ENCODE data around the gene NXPE3.
"Not testable (repeated sequence)": the region's sequence is repeated elsewhere in the genome, so short reads cannot be mapped to it uniquely, and the experiment has no call there.

NXPE3 gene

DNA sequence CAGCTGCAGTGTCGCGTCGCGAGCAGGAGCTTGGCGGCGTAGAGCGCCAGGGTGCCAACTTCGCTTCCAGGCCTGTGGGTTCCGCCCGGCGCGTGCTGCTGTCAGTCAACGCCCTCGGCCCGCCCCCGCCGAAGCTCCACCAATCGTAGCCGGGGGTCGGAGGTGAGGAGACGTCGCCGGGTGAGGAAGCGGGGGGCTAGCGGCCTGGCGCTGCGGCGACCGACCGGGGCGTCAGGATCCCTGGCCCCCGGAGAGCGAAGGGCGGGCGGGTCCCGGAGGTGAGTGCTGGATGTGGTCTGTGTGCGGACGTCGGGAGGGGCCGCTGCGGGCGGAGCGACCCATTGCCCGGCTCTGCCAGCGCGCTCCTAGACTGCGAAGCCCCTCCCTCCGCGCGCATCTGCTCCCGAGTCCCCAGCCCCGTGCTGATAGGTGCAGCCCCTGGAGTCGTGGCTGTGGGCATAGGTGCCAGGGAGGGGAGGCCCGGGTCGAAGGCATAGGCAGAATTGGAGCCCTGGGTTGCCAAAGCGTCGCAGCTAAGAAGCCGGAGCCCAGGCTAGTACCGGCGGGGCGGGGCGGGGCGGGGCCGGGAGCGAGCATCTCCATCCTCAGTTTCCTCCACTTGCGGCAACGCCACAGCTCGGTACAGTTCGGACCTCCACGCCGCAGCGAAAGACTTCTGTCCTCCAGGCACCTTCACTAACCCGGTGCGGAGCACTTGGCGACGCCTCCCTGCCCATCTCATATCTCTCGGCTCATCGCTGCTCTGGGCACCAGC is at the start of gene NXPE3:
Gene NXPE3 (plus strand): TSS at position 165 of the 775 bp plus-strand sequence. CDS start 6,386 bp downstream, outside the sequence.
- DNase-seq (ENCODE audit: low read depth in 2 of 3, low spot score in 2 of 3) = peak; percentile 85 to 91 (median 86)

DNA sequence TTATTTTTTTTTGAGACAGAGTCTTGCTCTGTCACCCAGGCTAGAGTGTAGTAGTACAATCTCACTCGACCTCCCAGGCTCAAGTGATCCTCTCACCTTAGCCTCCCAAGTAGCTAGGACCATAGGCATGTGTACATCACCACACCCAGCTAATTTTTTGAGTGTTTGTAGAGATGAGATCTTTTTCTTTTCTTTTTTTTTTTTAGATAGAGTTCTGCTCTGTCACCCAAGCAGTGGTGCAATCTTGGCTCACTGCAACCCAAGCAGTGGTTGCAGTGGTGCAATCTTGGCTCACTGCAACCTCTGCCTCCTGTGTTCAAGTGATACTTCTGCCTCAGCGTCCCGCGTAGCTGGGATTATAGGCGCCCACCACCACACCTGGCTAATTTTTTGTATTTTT is 49.4 kb upstream of the NXPE3 start:
- no peak for DNase-seq (ENCODE audit: low read depth in 2 of 3, low spot score in 2 of 3)

DNA sequence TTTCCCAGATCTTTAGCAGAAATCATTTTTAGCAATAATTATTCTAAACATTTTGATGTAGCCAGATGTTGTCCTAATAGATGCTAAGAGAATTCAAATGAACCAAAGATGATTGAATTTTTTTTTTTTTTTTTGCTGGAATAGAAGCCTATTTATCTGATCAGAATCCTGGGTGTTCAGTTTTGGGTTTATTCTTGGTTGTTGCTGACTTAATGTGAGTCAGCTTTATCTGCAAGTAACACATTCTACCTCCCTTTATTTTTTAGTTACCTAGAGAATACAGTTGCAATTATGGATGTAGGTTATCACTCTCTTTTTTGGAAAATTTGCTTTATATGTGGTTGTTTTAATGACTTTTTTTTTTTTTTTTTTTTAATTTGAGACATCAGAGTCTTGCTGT is 48.2 kb upstream of the NXPE3 start:
- no peak for DNase-seq (ENCODE audit: low read depth in 2 of 3, low spot score in 2 of 3)

DNA sequence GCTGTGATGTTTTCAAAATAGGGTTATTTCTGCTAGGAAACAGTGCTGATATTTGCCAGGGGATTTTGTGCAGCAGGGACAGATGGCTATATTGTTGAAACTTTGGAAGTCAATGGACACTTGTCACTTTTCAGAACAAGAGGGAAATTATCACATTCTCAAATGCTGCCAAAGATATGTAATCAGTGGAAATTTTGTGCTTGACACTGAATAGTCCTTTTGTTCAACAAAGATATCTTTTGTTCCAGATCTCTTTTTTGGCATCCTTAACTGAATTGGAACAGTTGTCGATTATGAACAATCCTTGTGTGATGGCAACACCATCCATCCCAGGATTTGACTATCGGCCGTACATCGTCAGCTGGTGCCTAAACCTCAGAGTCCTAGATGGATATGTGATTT is 46.8 kb upstream of the NXPE3 start:
- no peak for DNase-seq (ENCODE audit: low read depth in 2 of 3, low spot score in 2 of 3)

DNA sequence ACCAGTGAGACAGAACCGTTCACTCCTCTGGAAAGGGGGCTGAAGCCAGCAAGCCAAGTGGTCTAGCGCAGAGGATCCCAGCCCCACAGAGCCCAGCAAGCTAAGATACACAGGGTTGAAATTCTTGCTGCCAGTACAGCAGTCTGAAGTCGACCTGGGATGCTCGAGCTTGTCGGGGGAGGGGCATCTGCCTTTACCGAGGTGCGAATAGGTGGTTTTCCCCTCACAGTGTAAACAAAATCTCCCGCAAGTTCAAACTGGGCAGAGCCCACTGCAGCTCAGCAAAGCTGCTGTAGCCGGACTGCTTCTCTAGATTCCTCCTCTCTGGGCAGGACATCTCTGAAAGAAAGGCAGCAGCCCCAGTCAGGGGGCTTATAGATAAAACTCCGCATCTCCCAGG is 43.2 kb upstream of the NXPE3 start:
- DNase-seq (ENCODE audit: low read depth in 2 of 3, low spot score in 2 of 3) = no peak

DNA sequence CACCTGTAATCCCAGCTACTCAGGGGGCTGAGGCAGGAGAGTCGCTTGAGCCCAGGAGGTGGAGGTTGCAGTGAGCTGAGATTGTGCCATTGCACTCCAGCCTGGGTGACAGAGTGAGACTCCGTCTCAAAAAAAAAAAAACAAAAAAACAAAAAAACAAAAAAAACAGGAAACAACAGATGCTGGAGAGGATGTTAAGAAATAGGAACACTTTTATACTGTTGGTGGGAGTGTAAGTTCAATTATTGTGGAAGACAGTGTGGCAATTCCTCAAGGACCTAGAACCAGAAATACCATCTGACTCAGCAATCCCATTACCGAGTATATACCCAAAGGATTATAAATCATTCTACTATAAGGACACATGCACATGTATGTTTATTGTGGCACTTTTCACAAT is 37.1 kb upstream of the NXPE3 start:
- not testable (repeated sequence) for DNase-seq (ENCODE audit: low read depth in 2 of 3, low spot score in 2 of 3)

DNA sequence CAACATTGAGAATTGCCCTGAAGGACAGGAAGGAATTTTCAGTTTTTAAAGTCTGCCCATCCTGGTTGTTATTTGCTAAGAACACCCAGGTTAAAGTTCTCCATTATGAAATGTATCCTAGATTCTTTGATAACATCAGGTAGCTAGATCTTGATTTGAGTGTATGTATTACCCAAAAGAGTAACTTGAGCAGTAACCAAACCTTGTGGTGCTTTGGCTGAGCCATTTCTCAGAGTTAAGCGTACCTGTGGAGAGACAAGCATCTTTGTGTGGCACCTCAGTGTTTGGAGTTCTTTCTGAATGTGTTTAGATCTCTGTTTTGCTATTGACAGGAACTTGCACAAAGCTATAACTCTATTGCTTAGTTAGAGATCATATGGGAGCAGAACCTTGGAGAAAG is 34.2 kb upstream of the NXPE3 start:
- DNase-seq (ENCODE audit: low read depth in 2 of 3, low spot score in 2 of 3) = no peak

DNA sequence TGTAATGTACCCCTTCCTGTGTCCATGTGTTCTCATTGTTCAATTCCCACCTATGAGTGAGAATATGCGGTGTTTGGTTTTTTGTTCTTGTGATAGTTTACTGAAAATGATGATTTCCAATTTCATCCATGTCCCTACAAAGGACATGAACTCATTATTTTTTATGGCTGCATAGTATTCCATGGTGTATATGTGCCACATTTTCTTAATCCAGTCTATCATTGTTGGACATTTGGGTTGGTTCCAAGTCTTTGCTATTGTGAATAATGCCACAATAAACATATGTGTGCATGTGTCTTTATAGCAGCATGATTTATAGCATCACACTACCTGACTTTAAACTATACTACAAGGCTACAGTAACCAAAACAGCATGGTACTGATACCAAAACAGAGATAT is 33.1 kb upstream of the NXPE3 start:
- not testable (repeated sequence) for DNase-seq (ENCODE audit: low read depth in 2 of 3, low spot score in 2 of 3)

DNA sequence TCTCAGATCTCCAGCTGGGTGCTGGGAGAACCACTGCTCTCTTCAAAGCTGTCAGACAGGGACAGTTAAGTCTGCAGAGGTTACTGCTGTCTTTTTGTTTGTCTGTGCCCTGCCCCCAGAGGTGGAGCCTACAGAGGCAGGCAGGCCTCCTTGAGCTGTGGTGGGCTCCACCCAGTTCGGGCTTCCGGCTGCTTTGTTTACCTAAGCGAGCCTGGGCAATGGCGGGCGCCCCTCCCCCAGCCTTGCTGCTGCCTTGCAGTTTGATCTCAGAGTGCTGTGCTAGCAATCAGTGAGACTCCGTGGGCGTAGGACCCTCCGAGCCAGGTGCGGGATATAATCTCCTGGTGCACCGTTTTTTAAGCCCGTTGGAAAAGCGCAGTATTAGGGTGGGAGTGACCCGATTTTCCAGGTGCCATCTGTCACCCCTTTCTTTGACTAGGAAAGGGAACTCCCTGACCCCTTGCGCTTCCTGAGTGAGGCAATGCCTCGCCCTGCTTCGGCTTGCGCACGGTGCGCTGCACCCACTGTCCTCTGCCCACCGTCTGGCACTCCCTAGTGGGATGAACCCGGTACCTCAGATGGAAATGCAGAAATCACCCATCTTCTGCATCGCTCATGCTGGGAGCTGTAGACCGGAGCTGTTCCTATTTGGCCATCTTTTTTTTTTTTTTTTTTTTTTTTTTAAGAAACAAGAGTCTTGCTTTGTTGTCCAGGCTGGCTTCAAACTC is 25.5 kb upstream of the NXPE3 start:
- not testable (repeated sequence) for DNase-seq (ENCODE audit: low read depth in 2 of 3, low spot score in 2 of 3)

DNA sequence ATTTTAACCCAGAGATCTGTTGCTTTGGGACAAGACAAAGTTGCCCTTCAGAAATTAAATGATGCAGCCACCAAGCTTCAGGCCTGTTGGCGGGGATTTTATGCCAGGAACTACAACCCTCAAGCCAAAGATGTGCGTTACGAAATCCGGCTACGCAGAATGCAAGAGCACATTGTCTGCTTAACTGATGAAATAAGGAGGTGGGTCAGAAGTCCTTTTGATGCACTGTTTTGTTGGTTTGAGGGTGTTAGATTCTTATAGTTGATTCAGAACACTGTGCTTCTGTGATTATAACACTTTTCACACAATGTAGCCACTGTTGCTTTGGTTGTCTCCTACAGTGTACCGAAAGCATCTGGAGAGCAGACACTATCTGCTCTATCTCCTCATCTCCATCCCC is 20.8 kb upstream of the NXPE3 start:
- DNase-seq (ENCODE audit: low read depth in 2 of 3, low spot score in 2 of 3) = no peak

DNA sequence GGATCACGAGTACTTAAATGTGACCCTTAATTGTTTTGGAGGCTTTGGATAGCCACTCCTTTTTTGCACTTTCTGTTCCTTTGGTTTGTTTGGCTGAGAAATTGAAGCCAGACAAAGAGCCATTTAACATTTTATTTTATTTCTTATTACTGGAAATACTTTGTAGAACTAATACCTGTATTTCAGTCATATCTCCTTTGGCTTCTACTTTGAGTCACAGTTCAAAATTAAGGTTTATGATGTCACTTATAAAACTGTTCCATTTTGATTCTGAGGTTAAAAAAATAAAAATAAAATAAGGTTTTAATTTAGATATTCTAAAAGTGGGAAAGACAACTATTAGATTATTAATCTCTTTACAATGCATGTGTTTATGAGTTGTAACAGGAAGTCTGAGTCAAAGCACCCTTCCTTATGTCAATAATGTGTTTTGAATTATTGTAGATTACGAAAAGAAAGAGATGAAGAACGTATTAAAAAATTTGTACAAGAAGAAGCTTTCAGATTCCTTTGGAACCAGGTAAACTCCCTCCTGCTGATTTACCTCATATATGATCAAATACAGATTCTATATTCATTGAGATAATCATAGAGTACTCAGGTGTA is 16.9 kb upstream of the NXPE3 start:
- DNase-seq (ENCODE audit: low read depth in 2 of 3, low spot score in 2 of 3) = no peak

DNA sequence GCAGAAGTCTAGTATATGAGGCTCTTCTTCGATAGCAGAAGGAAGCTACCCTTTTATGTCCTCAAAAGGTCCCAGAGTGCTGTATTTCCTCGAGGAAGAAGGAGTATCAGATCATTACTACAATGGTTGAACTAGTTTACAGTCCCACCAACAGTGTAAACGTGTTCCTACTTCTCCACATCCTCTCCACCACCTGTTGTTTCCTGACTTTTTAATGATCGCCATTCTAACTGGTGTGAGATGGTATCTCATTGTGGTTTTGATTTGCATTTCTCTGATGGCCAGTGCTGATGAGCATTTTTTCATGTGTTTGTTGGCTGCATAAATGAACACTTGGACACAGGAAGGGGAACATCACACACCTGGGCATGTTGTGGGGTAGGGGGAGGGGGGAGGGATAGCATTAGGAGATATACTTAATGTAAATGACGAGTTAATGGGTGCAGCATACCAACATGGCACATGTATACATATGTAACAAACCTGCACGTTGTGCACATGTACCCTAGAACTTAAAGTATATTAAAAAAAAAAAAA is 1.2 kb upstream of the NXPE3 start:
- not testable (repeated sequence) for DNase-seq (ENCODE audit: low read depth in 2 of 3, low spot score in 2 of 3)

DNA sequence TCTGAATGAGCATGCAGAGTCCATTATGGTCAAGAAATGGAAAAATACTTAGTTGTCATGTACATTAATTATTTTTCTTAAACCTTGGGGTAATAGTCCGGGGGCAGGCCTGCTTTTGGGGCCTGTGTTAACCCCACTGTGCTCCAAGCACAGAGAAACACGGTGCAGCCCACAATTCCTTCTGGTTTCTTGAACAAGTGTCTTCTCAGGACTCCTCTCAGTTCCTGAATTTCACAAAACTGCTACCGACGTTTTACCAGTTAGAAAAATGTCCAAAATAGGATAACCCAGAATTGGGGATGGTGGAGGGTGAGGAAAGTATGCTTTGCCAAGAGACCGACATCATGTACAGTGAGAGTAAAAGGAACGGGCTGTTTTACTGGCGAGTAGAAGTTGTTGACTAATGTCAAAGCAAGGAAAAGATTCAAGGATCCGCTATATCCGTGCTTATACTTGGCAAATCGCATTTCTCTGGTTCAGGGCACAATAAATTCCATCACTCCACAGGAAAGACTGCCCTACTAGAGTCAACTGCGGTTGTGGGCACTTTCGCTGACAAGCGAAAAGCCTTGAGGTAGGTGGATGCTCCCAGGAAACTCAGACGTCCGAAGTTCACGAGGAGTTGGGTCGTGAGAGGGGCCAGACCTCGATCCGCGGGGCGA is 495 bp upstream of the NXPE3 start:
- DNase-seq (ENCODE audit: low read depth in 2 of 3, low spot score in 2 of 3) = no peak

DNA sequence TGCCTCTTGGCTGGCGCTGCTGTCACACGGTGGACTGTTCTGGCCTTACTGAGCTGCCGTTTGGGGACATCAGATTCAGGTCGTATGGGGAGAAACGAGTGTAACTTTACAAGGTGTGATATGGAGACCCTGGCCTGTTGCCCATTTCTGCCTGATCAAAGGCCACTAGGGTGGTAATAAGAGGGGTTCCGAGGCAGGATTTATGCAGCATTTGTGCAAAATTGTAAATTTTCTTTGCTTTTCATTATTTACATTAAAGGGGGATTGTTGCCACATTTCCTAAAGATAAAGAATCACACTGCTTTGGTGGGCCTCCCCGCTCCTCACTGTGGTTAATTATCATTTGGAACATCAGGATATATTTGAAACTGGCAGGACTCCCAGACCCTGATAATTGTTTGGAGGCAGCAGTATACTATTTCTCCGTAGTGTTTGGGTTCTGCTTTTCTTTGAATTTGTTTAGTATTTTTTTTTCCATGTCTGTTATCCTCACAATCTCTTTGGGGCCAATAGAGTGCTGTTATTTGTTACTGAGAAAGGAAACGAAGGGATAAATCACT is 891 bp downstream of the NXPE3 start:
- DNase-seq (ENCODE audit: low read depth in 2 of 3, low spot score in 2 of 3) = no peak

DNA sequence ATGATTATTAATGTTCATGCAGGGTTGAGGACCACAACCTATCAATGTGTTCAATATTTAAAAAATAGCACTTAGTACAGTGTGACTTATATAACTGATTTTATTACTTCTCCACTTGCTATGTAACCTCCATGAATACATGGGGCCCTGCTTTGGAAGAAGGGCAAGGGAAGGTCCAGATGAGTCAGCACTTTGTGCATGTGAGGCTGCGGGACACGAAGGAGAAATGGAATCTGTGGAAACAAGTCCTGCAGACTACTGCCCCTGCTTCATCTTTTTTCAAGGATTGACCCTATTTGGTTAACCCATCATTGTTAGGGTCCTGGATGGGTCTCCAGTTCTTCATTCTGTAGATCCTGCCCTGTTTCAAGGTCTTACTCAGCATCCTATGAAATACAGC is 1.6 kb downstream of the NXPE3 start:
- DNase-seq (ENCODE audit: low read depth in 2 of 3, low spot score in 2 of 3) = no peak

DNA sequence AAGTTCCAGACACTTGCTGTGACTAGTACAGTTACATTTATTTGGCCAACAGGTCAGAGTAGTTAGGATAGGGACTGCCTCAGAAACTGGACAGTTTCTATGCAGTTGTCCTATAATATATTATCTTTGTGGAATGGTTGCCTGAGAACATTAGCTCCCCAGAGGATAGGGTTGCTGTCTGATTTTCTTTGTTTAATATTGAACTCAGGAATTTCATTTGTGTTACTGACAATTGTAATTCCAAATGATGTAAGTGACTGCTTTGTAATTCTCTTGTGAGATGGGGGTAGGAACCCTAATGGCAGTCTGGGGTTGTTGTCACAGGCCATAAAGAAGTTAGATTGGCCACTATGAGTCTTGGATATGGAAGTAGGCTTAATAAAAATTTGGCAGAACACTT is 2.2 kb downstream of the NXPE3 start:
- DNase-seq (ENCODE audit: low read depth in 2 of 3, low spot score in 2 of 3) = no peak

DNA sequence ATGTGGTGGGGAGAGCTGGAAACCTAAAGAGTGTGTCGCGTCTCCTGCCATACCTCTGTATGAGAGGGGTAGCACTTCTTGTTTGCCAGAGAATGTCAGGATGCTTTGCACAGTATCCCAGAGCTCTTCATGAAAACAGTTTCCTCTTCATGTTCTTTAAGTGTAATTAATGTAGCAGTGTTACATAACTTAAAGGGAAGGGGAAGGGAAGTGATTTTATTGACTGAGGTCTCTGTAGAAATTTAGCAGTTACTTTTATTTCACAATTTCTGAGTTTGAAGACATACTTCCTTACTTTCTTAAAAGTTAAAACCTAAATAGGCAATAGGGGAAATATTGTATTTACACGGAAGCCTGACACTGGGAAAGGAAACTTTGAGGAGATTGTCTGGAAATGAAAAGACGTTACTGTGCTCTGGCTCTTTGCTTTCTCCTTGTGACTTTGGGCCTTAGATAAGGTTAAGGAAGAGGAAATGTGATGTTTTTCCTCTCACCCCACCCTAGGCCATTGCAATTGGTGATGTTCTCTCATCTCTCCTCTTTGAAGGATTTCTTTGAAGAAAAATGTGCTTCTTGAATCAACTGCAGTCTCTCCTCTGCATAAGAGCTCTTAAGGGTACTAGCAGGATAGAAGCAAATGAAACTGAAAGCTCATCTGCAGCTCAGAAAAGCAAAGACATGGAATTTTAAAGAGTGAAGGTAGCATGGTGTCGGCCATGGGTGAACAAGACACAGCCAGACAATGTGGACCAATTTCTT is 6.0 kb downstream of the NXPE3 start:
- DNase-seq (ENCODE audit: low read depth in 2 of 3, low spot score in 2 of 3) = no peak

DNA sequence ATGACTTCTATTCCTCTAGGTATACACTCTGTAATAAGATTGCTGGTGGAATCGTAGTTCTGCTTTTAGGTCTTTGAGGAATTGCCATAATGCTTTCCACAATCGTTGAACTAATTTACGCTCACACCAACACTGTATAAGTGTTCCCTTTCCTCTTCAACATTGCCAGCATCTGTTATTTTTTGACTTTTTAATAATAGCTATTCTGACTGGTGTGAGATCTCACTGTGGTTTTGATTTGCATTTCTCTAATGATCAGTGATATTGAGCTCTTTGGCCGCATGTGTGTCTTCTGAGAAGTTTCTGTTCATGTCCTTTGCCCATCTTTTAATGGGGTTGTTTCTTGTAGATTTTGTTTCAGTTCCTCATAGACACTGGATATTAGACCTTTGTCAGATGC is 12.8 kb downstream of the NXPE3 start:
- no peak for DNase-seq (ENCODE audit: low read depth in 2 of 3, low spot score in 2 of 3)

DNA sequence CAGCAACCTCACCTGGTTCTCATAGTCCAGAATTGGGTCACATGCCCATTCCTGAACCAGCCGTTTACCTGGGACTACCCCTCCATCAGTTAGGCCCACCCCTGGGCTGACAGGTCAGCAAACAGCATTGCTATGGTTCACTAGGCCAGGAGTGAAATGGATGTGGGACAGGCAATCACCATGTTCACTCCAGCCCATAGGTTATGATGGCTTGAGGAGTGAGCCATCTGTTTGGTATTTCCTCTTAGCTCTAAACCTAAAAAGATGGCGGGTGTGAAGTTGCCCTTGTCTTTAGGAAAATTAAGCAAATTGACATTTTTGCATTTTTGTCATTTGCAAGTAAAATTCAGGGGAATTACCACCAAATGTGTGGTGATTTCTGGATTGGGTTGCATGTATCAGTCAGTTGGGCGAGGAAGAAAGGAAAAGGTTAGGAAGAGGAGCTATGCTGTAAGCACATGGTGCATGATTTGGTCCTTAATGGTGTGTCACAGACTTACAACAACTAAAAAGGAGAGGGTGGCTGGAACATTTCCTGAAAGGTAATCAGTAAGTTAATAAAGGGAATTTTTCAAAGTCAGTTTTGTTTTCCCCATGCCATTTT is 17.2 kb downstream of the NXPE3 start:
- no peak for DNase-seq (ENCODE audit: low read depth in 2 of 3, low spot score in 2 of 3)

DNA sequence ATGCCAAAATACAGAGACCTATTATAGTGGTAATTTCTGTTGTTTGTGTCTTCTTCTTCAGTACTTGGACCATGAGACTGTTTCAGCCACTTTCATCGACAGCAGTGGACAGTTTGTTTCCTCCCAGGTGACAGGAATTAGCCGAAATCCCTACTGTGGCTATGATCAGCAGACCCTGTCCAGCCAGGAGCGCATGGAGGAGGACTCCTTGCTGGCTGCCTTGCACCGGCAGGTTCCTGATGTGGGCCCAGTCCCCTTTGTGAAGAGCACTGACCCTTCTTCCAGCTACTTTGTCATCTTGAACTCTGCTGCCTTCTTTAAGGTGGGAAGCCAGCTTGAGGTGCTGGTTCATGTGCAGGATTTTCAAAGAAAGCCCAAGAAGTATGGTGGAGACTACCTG is 22.2 kb downstream of the NXPE3 start:
- DNase-seq (ENCODE audit: low read depth in 2 of 3, low spot score in 2 of 3) = no peak
